NCI-H82 treated with DMSO at 0.1 percent for 48 hours (cell line): ENCODE measurements around the gene PLEKHH2.

Source experiments
- DNase-seq: peaks from one replicate; lab custom pipeline; 2025; ENCODE audit not compliant: unreplicated experiment; lab: John Stamatoyannopoulos, UW

PLEKHH2 gene

DNA sequence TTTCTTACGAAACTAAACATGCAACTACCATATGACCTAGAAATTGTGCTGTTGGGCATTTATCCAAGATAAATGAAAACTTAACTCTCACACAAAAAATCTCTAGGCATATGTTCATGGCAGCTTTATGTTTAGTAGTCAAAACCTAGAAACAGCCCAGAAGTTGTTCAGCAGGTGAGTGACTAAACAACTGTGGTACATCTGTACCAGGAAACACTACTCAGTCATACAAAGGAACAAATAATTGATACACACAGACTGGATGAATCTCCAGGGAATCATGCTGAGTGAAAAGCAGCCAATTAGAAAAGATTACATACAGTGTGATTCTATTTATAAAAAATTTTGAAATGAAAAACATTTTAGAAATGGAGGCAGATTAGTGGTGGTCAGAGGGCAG is 166.1 kb downstream of the PLEKHH2 start:
- DNase-seq = no peak

DNA sequence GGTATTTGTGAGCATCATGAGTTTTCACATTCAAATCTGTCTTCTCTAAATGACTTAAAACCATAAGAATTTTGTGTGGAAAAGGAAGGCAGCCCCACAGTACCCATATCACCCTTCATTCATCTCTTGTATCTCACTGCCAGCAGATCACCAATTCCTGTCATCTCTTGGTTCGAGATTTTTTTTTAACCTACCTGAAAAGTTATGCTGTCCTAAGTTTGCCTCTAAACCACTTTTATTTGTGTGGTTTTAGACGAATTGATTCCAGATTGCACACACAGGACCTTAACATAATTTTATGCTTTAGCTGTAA is 169.6 kb downstream of the PLEKHH2 start:
- no peak for DNase-seq

DNA sequence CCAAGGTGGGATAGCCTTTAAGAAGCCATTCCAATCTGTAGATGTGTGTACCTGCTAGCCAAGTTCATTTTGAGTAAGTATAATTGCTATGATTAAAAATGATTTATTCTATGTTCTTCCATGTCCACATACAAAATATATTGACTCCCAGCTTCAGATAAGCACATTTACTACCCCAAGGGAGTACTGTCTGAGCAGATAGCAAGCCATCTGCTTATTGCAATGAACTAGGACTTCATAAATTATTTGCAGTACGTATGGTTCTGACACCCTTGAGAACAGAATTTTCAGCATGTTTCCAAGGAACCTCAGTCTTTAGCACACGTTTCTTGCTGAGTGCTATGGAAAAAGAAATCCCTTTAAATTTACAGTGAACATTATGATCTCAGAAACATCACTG is 173.4 kb downstream of the PLEKHH2 start:
- no peak for DNase-seq

DNA sequence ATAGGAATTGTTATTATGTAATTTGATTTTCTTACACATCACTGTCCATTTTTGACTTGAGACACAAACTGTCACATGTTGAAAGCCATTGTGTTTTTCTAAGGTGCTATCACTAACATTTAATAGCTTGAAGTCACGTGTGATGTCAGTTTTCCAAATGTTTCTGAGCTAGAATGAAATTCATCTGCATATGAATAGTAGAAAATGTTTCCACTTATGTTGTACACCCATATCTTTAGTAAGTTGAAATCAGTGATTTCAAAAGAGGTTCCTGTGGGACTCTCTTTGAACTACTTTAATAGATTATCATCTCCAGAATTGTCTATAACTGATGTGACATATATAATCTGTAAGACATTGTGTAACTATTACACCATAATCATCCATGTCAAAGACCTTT is 173.8 kb downstream of the PLEKHH2 start:
- DNase-seq = no peak

DNA sequence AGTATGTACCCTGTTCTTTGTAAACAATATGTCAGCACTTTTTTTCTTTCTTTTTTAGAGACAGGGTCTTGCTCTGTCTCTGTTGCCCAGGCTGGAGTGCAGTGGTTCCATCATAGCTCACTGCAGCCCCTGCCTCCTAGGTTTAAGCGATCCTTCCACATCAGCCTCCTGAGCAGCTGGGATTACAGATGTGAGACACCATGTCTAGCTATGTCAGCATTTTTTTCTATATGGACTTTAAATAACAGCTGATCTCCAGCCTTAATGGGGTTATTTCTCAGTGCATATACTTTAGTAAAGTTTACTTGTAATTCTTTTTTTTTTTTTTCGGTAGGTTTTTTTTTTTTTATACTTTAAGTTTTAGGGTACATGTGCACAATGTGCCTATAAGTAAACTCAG is 174.9 kb downstream of the PLEKHH2 start:
- DNase-seq = no peak

DNA sequence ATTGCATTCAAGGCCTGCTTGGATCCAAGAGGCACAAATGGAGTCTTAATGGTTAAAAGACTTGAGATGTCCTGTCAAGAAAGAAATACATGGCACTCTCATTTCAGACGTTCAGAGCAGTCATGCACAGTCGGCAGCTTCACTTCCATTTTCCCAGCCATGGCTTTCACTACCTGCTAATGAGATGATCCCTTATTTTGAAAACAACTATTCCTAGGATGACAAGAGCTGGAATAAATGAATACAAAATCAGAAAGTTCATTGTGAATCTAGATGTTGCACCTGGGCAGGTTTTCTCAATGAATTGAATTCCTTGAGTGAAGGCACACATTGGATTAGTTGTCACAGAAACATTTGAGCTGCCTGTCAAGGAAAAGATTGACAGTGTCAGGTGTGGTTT is 175.9 kb downstream of the PLEKHH2 start:
- no peak for DNase-seq

DNA sequence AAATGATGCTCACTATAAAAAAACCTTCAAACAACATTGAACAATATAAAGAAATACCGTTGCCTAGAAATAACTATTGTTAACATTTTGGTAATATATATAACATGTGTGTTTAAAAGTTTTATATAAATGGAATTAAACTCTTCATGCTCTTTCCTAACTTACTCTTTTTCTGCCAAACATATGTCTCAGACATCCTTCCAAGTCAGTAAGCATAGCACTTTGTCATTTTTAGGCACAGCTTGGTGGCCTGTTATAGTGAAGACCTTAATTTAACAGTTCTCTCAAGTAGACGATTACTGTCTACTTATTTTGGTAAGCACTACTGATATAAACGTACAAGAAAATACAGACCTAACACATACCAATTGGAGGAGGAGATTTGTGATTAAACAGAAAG is 177.7 kb downstream of the PLEKHH2 start:
- DNase-seq = no peak
